WERI-Rb-1 (cell line): ENCODE results near the gene GRB7.

Experiments
- DNase-seq: peaks from one replicate; pipeline ENCODE4 v3.0.0-alpha.2; 2020
- H3K27ac ChIP-seq: fragments of 250-450 bp; sonication (Bioruptor Pico); 2 replicates; pipeline ENCODE4 v1.5.1; 2020; ENCODE audit warnings: mild to moderate bottlenecking, moderate library complexity
- H3K27me3 ChIP-seq: fragments of 250-450 bp; sonication (Bioruptor Pico); 2 replicates; pipeline ENCODE4 v1.5.1; 2021; ENCODE audit warnings: mild to moderate bottlenecking, low read depth, moderate library complexity; ENCODE audit not compliant: insufficient read depth, severe bottlenecking
- H3K36me3 ChIP-seq: fragments of 250-450 bp; sonication (Bioruptor Pico); 2 replicates; pipeline ENCODE4 v1.5.1; 2020; ENCODE audit warnings: mild to moderate bottlenecking, moderate library complexity
- H3K4me3 ChIP-seq: 2 replicates; pipeline ENCODE4 v1.5.1; 2011; ENCODE audit warnings: low read depth, mild to moderate bottlenecking, control low read depth, low read length
- H3K9me3 ChIP-seq: fragments of 250-450 bp; sonication (Bioruptor Pico); 2 replicates; pipeline ENCODE4 v1.5.1; 2021; ENCODE audit warnings: mild to moderate bottlenecking, moderate library complexity; ENCODE audit not compliant: severe bottlenecking
- TF ChIP-seq, protein P1 (sequence below): IDR thresholded peaks from 2 replicates; pipeline ENCODE4 v1.5.1; 2011; ENCODE audit warnings: low read depth, mild to moderate bottlenecking, control low read depth, inconsistent platforms, low read length

GRB7 gene

DNA sequence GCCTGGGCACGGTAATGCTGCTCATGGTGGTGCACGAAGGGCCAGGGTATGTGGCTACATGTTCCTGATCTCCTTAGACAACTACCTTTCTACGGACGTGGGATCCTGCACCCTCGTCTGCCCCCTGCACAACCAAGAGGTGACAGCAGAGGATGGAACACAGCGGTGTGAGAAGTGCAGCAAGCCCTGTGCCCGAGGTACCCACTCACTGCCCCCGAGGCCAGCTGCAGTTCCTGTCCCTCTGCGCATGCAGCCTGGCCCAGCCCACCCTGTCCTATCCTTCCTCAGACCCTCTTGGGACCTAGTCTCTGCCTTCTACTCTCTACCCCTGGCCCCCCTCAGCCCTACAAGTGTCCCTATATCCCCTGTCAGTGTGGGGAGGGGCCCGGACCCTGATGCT is 25.9 kb upstream of the GRB7 start:
- no peaks in the 10 kb centered on the region for H3K9me3 ChIP-seq
- no peak overlapping the region for H3K4me3 ChIP-seq
- TF ChIP-seq, protein P1, sequence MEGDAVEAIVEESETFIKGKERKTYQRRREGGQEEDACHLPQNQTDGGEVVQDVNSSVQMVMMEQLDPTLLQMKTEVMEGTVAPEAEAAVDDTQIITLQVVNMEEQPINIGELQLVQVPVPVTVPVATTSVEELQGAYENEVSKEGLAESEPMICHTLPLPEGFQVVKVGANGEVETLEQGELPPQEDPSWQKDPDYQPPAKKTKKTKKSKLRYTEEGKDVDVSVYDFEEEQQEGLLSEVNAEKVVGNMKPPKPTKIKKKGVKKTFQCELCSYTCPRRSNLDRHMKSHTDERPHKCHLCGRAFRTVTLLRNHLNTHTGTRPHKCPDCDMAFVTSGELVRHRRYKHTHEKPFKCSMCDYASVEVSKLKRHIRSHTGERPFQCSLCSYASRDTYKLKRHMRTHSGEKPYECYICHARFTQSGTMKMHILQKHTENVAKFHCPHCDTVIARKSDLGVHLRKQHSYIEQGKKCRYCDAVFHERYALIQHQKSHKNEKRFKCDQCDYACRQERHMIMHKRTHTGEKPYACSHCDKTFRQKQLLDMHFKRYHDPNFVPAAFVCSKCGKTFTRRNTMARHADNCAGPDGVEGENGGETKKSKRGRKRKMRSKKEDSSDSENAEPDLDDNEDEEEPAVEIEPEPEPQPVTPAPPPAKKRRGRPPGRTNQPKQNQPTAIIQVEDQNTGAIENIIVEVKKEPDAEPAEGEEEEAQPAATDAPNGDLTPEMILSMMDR = no peak
- no peaks in the 10 kb centered on the region for H3K27me3 ChIP-seq
- DNase-seq = no peak
- H3K36me3 ChIP-seq = peaks cover 3% of the 10 kb centered on the region; the same call in 1 of the 2 replicates
- H3K27ac ChIP-seq = no peak overlapping the region

DNA sequence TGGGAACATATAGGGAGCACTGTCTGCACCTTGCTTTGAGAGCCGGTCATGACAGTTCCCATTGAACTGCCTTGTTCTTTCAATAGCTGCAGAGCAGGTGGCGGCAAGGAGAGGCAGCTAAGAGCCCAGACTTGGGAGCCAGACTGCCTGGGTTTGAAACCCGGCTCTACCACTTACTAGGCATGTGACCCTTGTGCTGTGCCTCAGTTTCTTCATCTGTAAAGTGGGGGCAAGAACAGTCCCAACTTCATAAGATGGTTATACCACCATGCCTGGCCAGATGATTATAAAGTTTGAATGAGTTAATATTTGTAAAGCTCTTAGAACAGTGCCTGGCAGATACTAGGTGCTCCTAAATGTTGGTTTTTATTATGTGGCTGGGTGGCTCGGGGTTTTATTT is 23.5 kb upstream of the GRB7 start:
- no peak for DNase-seq
- no peak overlapping the region for H3K4me3 ChIP-seq
- no peaks in the 10 kb centered on the region for H3K36me3 ChIP-seq
- no peak overlapping the region for H3K27ac ChIP-seq
- TF ChIP-seq, protein P1 = no peak
- H3K27me3 ChIP-seq = no peaks in the 10 kb centered on the region
- no peaks in the 10 kb centered on the region for H3K9me3 ChIP-seq

DNA sequence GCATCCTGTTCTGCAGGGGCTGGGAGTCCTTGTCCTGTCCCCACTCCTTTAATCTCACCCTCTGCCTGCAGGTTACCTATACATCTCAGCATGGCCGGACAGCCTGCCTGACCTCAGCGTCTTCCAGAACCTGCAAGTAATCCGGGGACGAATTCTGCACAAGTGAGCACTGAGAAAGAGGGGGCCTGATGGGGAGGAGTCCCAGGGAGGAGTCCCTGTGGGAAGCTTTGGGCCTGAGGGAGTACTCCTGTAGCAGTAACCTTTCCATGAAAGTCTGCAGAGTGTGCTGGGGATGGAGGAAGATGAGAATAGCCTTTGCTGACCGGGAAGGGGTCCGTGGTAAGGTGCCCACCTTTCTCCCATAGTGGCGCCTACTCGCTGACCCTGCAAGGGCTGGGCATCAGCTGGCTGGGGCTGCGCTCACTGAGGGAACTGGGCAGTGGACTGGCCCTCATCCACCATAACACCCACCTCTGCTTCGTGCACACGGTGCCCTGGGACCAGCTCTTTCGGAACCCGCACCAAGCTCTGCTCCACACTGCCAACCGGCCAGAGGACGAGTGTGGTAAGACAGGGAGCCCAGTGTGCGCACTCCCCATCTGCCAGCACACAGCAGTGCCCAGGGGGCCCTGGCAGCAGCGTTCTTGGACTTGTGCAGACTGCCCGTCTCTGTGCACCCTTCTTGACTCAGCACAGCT is 22.2 kb upstream of the GRB7 start:
- TF ChIP-seq, protein P1 = no peak
- DNase-seq = no peak
- no peak overlapping the region for H3K4me3 ChIP-seq
- H3K27ac ChIP-seq = no peak overlapping the region
- H3K27me3 ChIP-seq = no peaks in the 10 kb centered on the region
- no peaks in the 10 kb centered on the region for H3K9me3 ChIP-seq
- no peaks in the 10 kb centered on the region for H3K36me3 ChIP-seq

DNA sequence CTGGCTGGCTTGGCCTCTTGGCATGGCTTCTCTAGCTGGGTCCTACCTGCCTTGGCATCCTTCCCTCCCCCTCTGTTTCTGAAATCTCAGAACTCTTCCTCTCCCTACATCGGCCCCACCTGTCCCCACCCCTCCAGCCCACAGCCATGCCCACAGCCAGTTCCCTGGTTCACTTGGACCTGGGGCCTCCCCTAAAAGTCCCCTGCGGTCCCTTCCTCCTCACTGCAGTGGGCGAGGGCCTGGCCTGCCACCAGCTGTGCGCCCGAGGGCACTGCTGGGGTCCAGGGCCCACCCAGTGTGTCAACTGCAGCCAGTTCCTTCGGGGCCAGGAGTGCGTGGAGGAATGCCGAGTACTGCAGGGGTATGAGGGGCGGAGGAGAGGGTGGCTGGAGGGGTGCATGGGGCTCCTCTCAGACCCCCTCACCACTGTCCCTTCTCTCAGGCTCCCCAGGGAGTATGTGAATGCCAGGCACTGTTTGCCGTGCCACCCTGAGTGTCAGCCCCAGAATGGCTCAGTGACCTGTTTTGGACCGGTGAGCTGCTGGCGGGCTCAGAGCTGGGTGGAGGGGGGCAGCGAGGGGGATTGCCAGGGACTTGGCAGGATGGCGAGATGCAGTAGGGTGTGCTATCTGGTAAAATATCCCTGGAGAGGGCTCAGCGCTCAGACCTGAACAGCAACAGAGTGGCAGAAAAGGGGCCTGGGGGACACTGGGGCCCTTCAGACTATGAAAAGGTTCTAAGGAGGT is 21.5 kb upstream of the GRB7 start:
- Histone ChIP-seq H3K27me3 (no peaks in the 10 kb centered on the region), H3K27ac (no peak overlapping the region), H3K9me3 (no peaks in the 10 kb centered on the region), H3K36me3 (no peaks in the 10 kb centered on the region), H3K4me3 (no peak overlapping the region)
- TF ChIP-seq, protein P1 = no peak
- no peak for DNase-seq

DNA sequence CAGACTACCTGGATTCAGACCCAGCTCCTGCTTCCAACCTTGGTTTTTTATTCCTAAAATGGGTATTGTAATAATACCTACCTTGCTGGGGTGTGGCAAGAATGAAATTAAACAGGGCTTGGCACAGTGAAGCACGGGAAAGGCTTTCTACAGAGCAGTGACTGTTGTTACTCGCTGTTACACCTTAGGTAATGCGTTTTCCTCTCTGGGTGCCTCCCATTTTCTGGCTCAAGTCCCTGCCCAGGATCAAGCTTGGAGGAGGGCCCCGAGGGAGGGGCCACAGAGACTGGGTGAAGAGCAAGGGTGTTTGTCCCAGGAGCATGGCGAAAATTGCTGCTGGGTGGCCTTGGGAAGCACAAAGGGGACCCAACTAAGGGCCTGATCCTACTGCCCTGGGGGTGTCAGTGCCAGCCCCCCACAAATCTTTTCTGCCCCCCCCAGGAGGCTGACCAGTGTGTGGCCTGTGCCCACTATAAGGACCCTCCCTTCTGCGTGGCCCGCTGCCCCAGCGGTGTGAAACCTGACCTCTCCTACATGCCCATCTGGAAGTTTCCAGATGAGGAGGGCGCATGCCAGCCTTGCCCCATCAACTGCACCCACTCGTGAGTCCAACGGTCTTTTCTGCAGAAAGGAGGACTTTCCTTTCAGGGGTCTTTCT is 20.7 kb upstream of the GRB7 start:
- Histone ChIP-seq H3K27me3 (no peaks in the 10 kb centered on the region), H3K36me3 (no peaks in the 10 kb centered on the region), H3K27ac (no peak overlapping the region; the same call in 1 of the 2 replicates), H3K4me3 (no peak overlapping the region), H3K9me3 (no peaks in the 10 kb centered on the region)
- TF ChIP-seq, protein P1 = no peak
- DNase-seq = no peak
